Measurements from ENCODE around the gene LY9. TPM values are rescaled to one million over a fixed set of nuclear protein-coding genes. Genes with fewer than 3 reads are reported as not detected.

Gene LY9
- total RNA-seq, 2 donors from 2014 or later: not detected

DNA sequence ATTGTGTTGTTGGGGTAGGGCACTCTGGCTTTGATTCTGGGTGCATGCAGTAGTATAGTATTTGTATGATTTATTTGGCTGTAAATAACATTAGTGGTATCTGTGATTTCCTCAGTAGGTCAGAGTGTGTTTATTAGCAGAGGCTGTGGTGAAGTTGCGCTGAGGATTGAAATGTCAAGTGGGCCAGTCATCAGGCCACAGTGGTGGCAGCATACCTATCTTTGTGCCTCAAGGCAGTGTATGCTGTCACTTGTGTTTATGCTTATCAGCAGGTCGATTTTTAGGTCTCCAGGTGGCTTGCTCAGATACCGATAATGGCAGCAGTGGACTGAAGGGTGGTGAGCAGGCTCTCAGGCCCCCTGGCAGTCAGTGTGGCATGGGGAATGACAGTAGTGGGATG, 11.3 kb downstream of the LY9 start:
- peaks cover 17% of the 10 kb centered on the region for H3K9me3 ChIP-seq (ENCODE audit: control insufficient read depth, low read length)
- H3K4me1 ChIP-seq (ENCODE audit: control insufficient read depth, insufficient read depth, low read length): no peaks in the 10 kb centered on the region
- DNase-seq: no peak
- Mint-ChIP-seq H3K4me1 (no peaks in the 10 kb centered on the region), H3K4me3 (no peak overlapping the region), H3K9me3 (peaks cover 19% of the 10 kb centered on the region), H3K27me3 (ENCODE audit: insufficient read depth) (peaks cover 5% of the 10 kb centered on the region), H3K27ac (no peak overlapping the region), H3K36me3 (ENCODE audit: low read depth) (no peaks in the 10 kb centered on the region)
- WGBS, 2 experiments (ENCODE audit: insufficient coverage in 1 of 2, insufficient read length in 1 of 2): 79 to 94% methylated on average over 3 of the region's 3 CpGs
- H3K4me3 ChIP-seq (ENCODE audit: low read length): no peak overlapping the region
- H3K27me3 ChIP-seq (ENCODE audit: control insufficient read depth, insufficient read depth, low read length, poor library complexity, severe bottlenecking): no peaks in the 10 kb centered on the region
- H3K9ac ChIP-seq (ENCODE audit: extremely low read depth, low read length, poor library complexity, severe bottlenecking): no peak overlapping the region
- H3K36me3 ChIP-seq (ENCODE audit: control insufficient read depth, insufficient read depth, low read length): no peaks in the 10 kb centered on the region
- H3K27ac ChIP-seq (ENCODE audit: low read depth, low read length): no peak overlapping the region
- TF ChIP-seq, protein P1, sequence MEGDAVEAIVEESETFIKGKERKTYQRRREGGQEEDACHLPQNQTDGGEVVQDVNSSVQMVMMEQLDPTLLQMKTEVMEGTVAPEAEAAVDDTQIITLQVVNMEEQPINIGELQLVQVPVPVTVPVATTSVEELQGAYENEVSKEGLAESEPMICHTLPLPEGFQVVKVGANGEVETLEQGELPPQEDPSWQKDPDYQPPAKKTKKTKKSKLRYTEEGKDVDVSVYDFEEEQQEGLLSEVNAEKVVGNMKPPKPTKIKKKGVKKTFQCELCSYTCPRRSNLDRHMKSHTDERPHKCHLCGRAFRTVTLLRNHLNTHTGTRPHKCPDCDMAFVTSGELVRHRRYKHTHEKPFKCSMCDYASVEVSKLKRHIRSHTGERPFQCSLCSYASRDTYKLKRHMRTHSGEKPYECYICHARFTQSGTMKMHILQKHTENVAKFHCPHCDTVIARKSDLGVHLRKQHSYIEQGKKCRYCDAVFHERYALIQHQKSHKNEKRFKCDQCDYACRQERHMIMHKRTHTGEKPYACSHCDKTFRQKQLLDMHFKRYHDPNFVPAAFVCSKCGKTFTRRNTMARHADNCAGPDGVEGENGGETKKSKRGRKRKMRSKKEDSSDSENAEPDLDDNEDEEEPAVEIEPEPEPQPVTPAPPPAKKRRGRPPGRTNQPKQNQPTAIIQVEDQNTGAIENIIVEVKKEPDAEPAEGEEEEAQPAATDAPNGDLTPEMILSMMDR (conservative IDR thresholded peaks at IDR 0.05): no peak

DNA sequence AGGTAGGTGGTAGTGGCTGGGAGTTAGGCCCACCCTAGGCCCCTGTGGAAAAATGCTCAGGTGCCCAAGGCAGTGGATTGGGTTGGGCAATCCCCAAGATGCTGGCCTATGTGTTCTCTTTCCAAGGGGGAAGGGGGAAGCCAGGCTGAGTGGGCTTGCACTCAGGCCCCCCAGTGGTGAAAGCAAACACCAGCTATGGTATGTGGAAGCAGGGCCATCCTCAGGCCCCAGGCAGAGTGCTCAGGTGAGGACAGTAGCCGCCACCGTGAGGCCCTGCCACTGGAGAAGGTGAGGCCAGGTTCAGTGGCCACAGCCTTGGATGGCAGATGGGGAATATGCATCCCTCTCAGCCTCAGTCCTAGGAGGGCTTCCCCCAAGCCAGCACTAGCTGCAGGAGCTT, 11.8 kb downstream of the LY9 start:
- WGBS, 2 experiments (ENCODE audit: insufficient coverage in 1 of 2, insufficient read length in 1 of 2): 84% methylated on average over 2 of the region's 2 CpGs; no CpG with 5 or more reads in 1 of the 2 experiments
- no peak overlapping the region for H3K4me3 ChIP-seq (ENCODE audit: low read length)
- no peaks in the 10 kb centered on the region for H3K4me1 ChIP-seq (ENCODE audit: control insufficient read depth, insufficient read depth, low read length)
- H3K36me3 Mint-ChIP-seq (ENCODE audit: low read depth): no peaks in the 10 kb centered on the region
- no peak overlapping the region for H3K4me3 Mint-ChIP-seq
- H3K9me3 ChIP-seq (ENCODE audit: control insufficient read depth, low read length): peaks cover 17% of the 10 kb centered on the region
- no peaks in the 10 kb centered on the region for H3K4me1 Mint-ChIP-seq
- H3K36me3 ChIP-seq (ENCODE audit: control insufficient read depth, insufficient read depth, low read length): no peaks in the 10 kb centered on the region
- H3K27ac Mint-ChIP-seq: no peak overlapping the region
- no peaks in the 10 kb centered on the region for H3K27me3 ChIP-seq (ENCODE audit: control insufficient read depth, insufficient read depth, low read length, poor library complexity, severe bottlenecking)
- peaks cover 19% of the 10 kb centered on the region for H3K9me3 Mint-ChIP-seq
- peak; percentile 57 for DNase-seq
- H3K27me3 Mint-ChIP-seq (ENCODE audit: insufficient read depth): peaks cover 5% of the 10 kb centered on the region
- TF ChIP-seq, protein P1 (conservative IDR thresholded peaks at IDR 0.05): peak; percentile 29
- no peak overlapping the region for H3K27ac ChIP-seq (ENCODE audit: low read depth, low read length)
- H3K9ac ChIP-seq (ENCODE audit: extremely low read depth, low read length, poor library complexity, severe bottlenecking): no peak overlapping the region

DNA sequence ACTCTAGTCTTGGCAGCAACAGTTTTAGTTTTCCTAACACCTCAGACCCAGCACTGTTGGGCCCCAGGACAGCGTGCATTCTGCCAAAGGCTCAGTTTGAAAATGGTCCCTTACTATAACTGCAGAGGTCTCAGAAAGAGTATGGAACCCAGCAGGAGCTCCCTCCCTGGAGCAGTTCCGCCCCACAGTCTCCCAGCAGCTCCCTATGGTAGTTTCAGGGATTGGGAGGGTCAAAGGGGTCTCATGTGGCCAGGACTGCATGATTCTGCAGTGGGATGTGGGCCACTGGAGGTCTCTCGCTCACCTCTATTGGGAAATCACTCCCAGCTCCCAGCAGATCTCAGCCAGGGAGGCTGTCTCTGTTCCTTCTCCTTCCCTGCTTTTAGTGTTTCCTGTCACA, 12.3 kb downstream of the LY9 start:
- H3K4me3 ChIP-seq (ENCODE audit: low read length): no peak overlapping the region
- TF ChIP-seq, protein P1 (conservative IDR thresholded peaks at IDR 0.05): no peak
- H3K4me1 Mint-ChIP-seq: peaks cover 4% of the 10 kb centered on the region
- H3K27ac ChIP-seq (ENCODE audit: low read depth, low read length): no peak overlapping the region
- no peak for DNase-seq
- peaks cover 19% of the 10 kb centered on the region for H3K9me3 Mint-ChIP-seq
- H3K4me3 Mint-ChIP-seq: no peak overlapping the region
- H3K9me3 ChIP-seq (ENCODE audit: control insufficient read depth, low read length): peaks cover 17% of the 10 kb centered on the region
- 95% methylated on average over 2 to 3 of the region's 3 CpGs for WGBS, 2 experiments (ENCODE audit: insufficient coverage in 1 of 2, insufficient read length in 1 of 2)
- H3K36me3 Mint-ChIP-seq (ENCODE audit: low read depth): no peaks in the 10 kb centered on the region
- H3K27me3 ChIP-seq (ENCODE audit: control insufficient read depth, insufficient read depth, low read length, poor library complexity, severe bottlenecking): no peaks in the 10 kb centered on the region
- no peaks in the 10 kb centered on the region for H3K36me3 ChIP-seq (ENCODE audit: control insufficient read depth, insufficient read depth, low read length)
- H3K4me1 ChIP-seq (ENCODE audit: control insufficient read depth, insufficient read depth, low read length): no peaks in the 10 kb centered on the region
- peaks cover 5% of the 10 kb centered on the region for H3K27me3 Mint-ChIP-seq (ENCODE audit: insufficient read depth)
- H3K9ac ChIP-seq (ENCODE audit: extremely low read depth, low read length, poor library complexity, severe bottlenecking): no peak overlapping the region
- H3K27ac Mint-ChIP-seq: no peak overlapping the region

Measured in endodermal cell (in vitro differentiated cells).